Measurements from ENCODE around the gene BUB3.
"Not testable (repeated sequence)": the region's sequence is repeated elsewhere in the genome, so short reads cannot be mapped to it uniquely, and the experiment has no call there.

The BUB3 gene

DNA sequence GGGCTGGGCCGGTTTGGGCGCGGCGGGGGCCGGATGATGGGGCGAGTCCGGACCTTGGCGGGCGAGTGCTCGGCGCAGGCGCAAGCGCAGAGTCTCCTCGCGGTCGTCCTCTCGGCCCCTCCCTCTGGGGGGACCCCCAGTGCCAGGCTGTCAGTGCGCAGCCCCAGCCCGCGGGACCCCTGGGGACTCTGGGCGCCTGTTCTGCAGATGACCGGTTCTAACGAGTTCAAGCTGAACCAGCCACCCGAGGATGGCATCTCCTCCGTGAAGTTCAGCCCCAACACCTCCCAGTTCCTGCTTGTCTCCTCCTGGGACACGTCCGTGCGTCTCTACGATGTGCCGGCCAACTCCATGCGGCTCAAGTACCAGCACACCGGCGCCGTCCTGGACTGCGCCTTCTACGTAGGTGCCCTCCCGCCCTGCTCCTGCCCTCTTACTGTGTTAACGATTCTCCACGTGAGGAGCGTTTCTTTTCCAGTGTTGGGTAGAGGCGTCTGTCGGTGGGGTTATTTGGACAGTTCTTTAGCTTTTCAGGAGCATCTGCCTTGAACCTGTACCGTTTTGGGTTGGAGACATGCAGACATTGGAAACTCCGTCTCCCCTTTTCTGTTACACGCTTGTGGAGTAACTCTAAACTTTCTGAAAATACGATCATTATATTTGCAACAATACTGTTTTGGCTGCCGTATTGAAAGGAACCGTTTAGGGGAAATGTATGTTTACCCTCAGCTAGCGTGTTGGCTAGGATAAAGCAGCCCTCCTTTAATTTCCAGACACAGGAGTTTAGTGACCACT is 706 bp downstream of the BUB3 start:
- DNase-seq: no peak

DNA sequence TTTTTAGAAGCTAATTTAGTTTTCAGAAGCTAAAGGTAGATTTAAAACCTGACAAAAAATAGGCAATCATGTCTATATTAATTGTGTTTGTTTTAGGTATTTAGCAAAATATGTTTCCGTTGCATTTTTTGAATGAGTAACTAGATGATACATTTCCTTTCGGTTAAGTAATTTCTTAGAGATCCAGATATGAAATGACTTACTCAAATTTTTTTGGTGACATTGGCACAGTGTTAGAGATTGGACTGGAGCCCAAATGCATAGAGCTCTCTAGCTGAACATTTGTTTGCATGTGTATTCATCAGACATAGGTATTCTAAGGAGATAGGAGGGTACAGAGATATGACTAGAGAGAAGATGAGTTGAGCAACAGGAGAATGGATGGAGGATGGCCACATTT is 1.9 kb downstream of the BUB3 start:
- DNase-seq: no peak

- DNase-seq: no peak
These were observed 3.0 kb downstream of the BUB3 start for GRCh38 chr10:123157210-123157609.

GRCh38 chr10:123158682-123159081 is 4.5 kb downstream of the BUB3 start:
- DNase-seq: no peak

- no peak for DNase-seq
These were observed 6.2 kb downstream of the BUB3 start for GRCh38 chr10:123160311-123160980.

DNA sequence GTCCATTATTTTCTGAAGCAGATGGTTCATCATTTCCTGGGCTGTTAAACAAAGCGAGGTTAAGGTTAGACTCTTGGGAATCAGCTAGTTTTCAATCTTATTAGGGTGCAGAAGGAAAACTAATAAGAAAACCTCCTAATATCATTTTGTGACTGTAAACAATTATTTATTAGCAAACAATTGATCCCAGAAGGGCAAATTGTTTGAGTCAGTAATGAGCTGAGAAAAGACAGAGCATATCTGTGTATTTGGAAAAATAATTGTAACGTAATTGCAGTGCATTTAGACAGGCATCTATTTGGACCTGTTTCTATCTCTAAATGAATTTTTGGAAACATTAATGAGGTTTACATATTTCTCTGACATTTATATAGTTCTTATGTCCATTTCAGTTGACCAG is 10.1 kb downstream of the BUB3 start:
- DNase-seq: no peak

GRCh38 chr10:123165445-123166072 is 11.4 kb downstream of the BUB3 start:
- no peak for DNase-seq

- no peak for DNase-seq
These were observed 12.4 kb downstream of the BUB3 start for GRCh38 chr10:123166618-123167017.

- DNase-seq: no peak
These were observed 16.8 kb downstream of the BUB3 start for GRCh38 chr10:123170961-123171360.

GRCh38 chr10:123171616-123172015 is 17.4 kb downstream of the BUB3 start:
- not testable (repeated sequence) for DNase-seq

GRCh38 chr10:123175389-123176387 is 21.5 kb downstream of the BUB3 start:
- DNase-seq: no peak

- not testable (repeated sequence) for DNase-seq
These were observed 24.2 kb downstream of the BUB3 start for GRCh38 chr10:123178390-123178789.

DNA sequence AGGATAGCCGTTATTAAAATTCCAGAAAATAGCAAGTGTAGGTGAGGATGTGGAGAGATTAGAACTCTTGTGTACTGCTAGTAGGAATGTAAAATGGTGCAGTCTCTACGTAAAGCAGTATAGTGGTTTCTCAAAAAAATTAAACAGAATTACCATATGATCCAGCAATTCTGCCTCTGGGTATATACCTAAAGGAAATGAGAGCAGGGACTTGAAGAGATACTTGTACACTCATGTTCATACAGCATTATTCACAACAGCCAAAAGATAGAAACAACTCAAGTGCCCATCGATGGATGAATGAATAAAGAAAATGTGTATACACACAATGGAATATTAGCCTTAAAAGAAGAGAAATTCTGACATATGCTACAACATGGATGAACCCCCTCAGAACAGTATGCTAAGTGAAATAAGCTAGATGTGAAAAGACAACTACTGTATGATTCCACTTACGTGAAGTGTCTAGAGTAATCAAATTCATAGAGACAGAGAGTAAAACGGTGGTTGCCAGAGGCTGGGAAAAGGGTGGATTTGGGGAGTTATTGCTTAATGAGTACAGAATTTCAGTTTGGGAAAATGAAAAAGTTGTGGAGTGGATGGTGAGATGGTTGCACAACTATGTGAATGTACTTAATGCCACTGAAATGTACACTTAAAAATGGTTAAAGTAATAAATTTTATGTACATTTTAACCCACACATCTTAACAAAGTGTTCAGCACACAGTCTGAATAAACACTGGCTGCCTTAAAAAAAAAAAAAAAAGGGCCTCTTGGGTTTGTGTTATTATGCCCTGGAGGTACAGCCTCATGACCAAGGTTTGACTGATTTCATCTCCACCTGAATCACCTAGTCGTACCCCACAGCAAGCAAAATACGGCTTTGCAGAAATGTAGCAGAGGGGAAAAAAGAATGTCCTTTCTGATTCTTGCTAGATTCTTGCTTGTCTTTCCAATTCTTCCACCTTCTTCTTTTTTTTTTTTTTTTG is 26.2 kb downstream of the BUB3 start:
- DNase-seq: no peak

GRCh38 chr10:123183724-123184123 is 29.5 kb downstream of the BUB3 start:
- no peak for DNase-seq

DNA sequence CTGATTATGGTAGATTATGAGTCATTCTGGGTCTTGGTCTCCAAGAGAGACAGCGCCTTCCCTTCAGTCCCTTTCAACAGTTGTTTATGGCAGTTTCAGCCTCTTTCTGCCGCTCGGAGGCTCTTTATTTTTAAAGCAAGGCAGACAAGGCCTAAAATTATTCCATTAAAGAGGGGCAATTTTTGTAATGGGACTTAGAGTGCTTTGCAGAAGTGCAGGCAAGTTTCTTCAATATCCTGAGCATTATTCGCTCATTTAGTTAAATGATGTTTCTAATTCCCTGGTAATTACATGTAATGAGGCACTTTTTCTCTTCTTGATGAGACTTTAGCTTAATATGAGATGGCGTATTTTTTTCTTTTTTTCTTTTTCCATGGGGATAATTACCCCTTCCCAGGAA is 33.6 kb downstream of the BUB3 start:
- DNase-seq: no peak

- DNase-seq: no peak
These were observed 37.7 kb downstream of the BUB3 start for GRCh38 chr10:123191886-123192285.

DNA sequence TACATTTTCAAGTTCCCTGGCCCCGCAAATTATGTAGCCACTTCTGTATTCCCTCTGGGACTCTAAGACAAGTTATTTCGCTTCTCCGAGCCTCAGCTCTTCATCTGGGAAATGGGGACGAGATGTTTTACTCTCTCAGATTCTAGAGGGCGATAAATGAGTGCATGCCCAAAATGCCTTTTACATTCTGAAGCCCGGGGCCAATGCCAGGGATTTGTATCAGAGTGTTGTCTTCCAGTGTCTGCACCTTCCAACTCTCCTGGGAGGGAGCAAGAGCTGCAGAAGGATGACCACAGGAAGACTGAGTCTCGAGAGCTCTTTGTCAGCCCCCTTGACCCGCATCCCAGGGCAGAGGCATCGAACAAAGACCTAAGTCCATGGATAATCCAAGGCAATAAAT is 39.9 kb downstream of the BUB3 start:
- DNase-seq: no peak

DNA sequence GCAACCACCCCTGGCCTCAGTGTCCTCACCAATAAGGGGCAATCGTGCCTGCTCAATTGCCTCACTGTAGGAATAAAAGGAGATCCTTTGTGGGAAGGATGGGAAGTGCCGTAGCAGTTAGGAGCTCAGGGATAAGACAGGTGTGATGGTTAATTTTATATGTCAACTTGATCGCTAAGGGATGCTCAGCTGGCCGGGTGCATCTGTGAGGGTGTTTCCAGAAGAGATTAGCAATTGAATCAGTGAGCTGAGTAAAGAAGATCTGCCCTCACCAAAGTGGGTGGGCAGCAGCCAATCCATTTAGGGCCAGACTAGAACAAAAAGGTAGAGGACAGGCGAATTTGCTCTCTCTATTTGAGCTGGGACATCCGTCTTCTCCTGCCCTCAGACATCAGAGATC is 46.3 kb downstream of the BUB3 start:
- no peak for DNase-seq

DNA sequence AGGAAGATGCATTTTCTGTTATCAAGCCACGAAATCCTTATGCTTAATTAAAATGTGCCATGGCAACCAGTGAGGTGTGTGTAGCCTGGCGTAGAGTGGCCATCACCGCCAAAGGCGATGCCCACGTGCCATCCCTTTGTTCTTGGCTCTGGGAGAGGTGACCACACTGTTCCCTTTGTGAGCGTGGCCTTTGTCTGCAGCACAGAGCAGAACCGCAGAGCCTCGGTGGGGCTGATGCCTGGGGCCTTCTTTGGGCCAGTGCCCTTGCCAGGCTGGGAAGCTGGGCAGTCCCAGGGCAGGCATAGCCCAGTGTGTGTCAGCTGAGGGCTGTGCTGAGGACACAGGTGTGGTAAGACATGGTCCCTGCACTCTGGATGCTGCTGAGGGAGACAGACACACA is 48.3 kb downstream of the BUB3 start:
- no peak for DNase-seq

DNA sequence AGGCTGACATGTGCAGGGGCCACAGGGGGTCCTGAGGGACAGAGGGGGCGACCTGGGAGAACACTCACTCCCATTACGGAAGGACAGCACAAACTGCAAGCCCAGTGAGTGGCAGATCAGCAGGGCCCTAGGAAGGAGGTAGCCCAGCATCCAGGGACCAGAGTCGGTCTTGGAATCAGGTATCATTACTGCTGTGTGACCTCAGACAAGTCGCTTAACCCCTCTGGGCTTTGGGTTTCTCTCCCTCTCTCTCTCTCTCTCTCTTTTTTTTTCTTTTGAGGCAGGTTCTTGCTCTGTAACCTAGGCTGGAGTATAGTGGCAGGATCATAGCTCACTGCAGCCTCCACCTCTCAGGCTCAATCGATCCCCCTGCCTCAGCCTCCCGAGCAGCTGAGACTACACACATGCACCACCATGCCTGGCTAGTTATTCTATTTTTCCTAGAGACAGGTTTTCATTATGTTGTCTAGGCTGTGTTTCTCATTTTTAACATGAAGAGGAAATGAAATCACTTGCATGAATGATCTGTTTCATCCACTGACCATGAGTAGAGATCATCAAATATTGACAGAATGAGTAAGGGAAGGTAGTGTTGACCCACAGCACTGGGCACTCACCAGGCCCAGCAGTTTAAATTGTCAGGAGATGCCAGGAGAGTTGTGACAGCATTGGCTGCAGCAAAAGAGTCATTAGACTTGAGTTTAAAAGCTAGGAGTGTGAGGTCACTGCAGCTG is 49.4 kb downstream of the BUB3 start:
- DNase-seq: no peak

DNA sequence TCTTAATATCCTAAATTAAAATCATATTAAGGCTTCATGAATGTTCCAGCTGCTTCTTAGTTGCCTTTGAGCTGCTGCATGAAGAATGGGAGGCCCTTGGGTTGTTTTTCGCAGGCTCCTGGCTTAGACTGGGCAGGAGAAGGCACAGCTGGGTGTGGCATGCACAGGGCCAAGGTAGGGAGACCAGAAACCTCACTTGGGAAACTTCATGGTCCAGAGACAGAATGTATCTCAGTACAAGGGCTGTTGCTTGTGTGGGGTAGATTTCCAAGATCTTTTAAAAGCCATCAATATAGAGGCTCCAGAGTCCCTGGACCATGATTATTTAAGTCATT is 49.9 kb downstream of the BUB3 start:
- no peak for DNase-seq

Measured in stimulated activated CD4-positive, alpha-beta T cell treated with anti-CD3 and anti-CD28 coated beads, Interleukin-1b, Interleukin-23, amount 100 ng/mL, for 48 hours (primary cell).